GM21717 (cell line): ENCODE measurements around the gene ETFB.

Source experiments
- ATAC-seq: cut with Tn5 transposase; IDR thresholded peaks from one replicate; pipeline ENCODE4 v1.9.1; 2021; ENCODE audit warnings: mild to moderate bottlenecking, moderate library complexity; ENCODE audit not compliant: unreplicated experiment

The ETFB gene

GRCh38 chr19:51372649-51373504 lies 6.7 kb upstream of the ETFB start, which contains the start of gene NKG7:
NKG7 (minus strand) TSS chr19:51372654; CDS start chr19:51372535, 119 bp downstream.
- no peak for ATAC-seq

- no peak for ATAC-seq
Observed at GRCh38 chr19:51372021-51372648, 5.9 kb upstream of the ETFB start.

- ATAC-seq, result no peak
Observed at GRCh38 chr19:51371186-51371690, 5.0 kb upstream of the ETFB start.

- ATAC-seq, result no peak
Observed at GRCh38 chr19:51370230-51370629, 4.0 kb upstream of the ETFB start.

GRCh38 chr19:51368366-51369282 lies 2.4 kb upstream of the ETFB start, which contains the start of gene CLDND2:
CLDND2 (minus strand) TSS chr19:51369003; CDS start chr19:51368577, 426 bp downstream.
- ATAC-seq, result no peak

- peak; percentile 54 for ATAC-seq
Observed at GRCh38 chr19:51367565-51368365, 1.6 kb upstream of the ETFB start.

GRCh38 chr19:51367255-51367564 lies 1.0 kb upstream of the ETFB start:
- ATAC-seq, result peak; percentile 3

GRCh38 chr19:51366389-51367254 lies 434 bp upstream of the ETFB start:
- ATAC-seq, result peak; percentile 41

- ATAC-seq, result no peak
Observed at GRCh38 chr19:51365211-51365964, 800 bp downstream of the ETFB start.

- ATAC-seq, result no peak
Observed at GRCh38 chr19:51364200-51365106, 1.7 kb downstream of the ETFB start.

GRCh38 chr19:51361239-51361638 lies 4.9 kb downstream of the ETFB start:
- no peak for ATAC-seq

GRCh38 chr19:51359294-51359693 lies 6.9 kb downstream of the ETFB start:
- no peak for ATAC-seq

- no peak for ATAC-seq
Observed at GRCh38 chr19:51357952-51358351, 8.2 kb downstream of the ETFB start.

- no peak for ATAC-seq
Observed at GRCh38 chr19:51356159-51356801, 9.9 kb downstream of the ETFB start.

- no peak for ATAC-seq
Observed at GRCh38 chr19:51354742-51355148, 11.4 kb downstream of the ETFB start.

GRCh38 chr19:51354103-51354741 lies 12.0 kb downstream of the ETFB start:
- ATAC-seq, result no peak
